Measurements from ENCODE around the gene CCDC9B. TPM values are rescaled to one million over a fixed set of nuclear protein-coding genes. Genes with fewer than 3 reads are reported as not detected.

Gene CCDC9B
- total RNA-seq = 155 TPM
- long read RNA-seq, transcript CCDC9B-206 (11 exons, 3,022 nt) = major isoform, 21 of 65 reads
- long read RNA-seq, partial matches to known transcripts = 35 of 65 reads
- long read RNA-seq, other reads (novel, unspliced or antisense) = 9 of 65 reads

GRCh38 chr15:40340740-40341400 is at the start of gene CCDC9B:
CCDC9B (minus strand) TSS chr15:40340939; CDS start chr15:40340819, 120 bp downstream.
- Histone ChIP-seq H3K4me3 (peak within 1 kb of the TSS; percentile 72), H3K27me3 (ENCODE audit: low read depth) (no peaks in the 10 kb centered on the region), H3K36me3 (peaks cover 11% of the 10 kb centered on the region), H3K9me3 (replicated peaks) (no peaks in the 10 kb centered on the region), H3K27ac (replicated peaks) (peak within 1 kb of the TSS; percentile 99), H3K4me1 (peaks cover 93% of the 10 kb centered on the region)
- TF ChIP-seq, protein P1, sequence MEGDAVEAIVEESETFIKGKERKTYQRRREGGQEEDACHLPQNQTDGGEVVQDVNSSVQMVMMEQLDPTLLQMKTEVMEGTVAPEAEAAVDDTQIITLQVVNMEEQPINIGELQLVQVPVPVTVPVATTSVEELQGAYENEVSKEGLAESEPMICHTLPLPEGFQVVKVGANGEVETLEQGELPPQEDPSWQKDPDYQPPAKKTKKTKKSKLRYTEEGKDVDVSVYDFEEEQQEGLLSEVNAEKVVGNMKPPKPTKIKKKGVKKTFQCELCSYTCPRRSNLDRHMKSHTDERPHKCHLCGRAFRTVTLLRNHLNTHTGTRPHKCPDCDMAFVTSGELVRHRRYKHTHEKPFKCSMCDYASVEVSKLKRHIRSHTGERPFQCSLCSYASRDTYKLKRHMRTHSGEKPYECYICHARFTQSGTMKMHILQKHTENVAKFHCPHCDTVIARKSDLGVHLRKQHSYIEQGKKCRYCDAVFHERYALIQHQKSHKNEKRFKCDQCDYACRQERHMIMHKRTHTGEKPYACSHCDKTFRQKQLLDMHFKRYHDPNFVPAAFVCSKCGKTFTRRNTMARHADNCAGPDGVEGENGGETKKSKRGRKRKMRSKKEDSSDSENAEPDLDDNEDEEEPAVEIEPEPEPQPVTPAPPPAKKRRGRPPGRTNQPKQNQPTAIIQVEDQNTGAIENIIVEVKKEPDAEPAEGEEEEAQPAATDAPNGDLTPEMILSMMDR (IDR thresholded peaks at IDR 0.05; ENCODE audit: borderline replicate concordance) = no peak
- intact Hi-C loops (cut with micrococcal nuclease) = loop anchor here (10.0 kb wide), 1 partner anchor 84 kb away; no protein-coding TSS in a partner anchor
- DNase-seq = peak; percentile 91

- no peak for DNase-seq
- H3K27ac ChIP-seq (replicated peaks) = no peak overlapping the region
- H3K27me3 ChIP-seq (ENCODE audit: low read depth) = no peaks in the 10 kb centered on the region
- H3K9me3 ChIP-seq (replicated peaks) = no peaks in the 10 kb centered on the region
- H3K4me3 ChIP-seq = no peak overlapping the region
- intact Hi-C loops (cut with micrococcal nuclease) = no loop called here
- no peaks in the 10 kb centered on the region for H3K4me1 ChIP-seq
- TF ChIP-seq, protein P1 (IDR thresholded peaks at IDR 0.05; ENCODE audit: borderline replicate concordance) = no peak
- peaks cover 54% of the 10 kb centered on the region for H3K36me3 ChIP-seq
These were observed 49.3 kb upstream of the CCDC9B start for GRCh38 chr15:40389824-40390595.

DNA sequence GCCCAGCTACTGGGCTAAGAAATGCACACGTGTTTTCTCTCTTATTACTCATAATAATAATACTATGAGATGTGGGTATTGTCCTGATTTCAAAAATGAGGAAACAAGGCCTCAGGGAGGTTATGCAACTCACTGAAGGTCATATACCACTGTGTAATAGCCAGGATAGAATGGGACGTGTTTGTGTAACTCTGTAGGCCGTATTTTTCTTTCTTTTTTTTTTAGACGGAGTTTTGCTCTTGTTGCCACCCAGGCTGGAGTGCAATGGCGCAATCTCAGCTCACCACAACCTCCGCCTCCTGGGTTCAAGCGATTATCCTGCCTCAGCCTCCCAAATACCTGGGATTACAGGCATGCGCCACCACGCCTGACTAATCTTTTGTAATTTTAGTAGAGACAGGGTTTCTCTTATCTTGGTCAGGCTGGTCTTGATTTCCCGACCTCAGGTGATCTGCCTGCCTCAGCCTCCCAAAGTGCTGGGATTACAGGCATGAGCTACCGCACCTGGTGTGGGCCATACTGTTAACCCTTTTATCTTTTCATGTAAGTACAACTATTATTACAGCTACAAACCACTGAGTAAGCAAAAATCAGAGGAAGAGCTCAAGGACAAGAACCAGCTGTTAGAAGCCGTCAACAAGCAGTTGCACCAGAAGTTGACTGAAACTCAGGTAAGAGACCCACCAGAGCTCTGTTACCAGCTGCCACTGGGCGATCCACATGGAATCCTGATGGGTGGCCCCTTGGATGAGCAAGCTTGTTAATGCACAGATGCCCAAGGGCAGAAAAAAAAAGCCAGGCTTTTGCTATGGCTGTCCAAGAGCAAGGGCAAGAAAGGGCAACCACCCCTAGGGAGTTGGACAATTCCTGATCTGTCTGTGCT is 48.4 kb upstream of the CCDC9B start:
- Histone ChIP-seq H3K4me1 (peaks cover under 1% of the 10 kb centered on the region), H3K4me3 (no peak overlapping the region), H3K27me3 (ENCODE audit: low read depth) (no peaks in the 10 kb centered on the region), H3K9me3 (replicated peaks) (no peaks in the 10 kb centered on the region), H3K36me3 (peaks cover 53% of the 10 kb centered on the region), H3K27ac (replicated peaks) (no peak overlapping the region)
- TF ChIP-seq, protein P1 (IDR thresholded peaks at IDR 0.05; ENCODE audit: borderline replicate concordance) = no peak
- intact Hi-C loops (cut with micrococcal nuclease) = no loop called here
- DNase-seq = no peak

DNA sequence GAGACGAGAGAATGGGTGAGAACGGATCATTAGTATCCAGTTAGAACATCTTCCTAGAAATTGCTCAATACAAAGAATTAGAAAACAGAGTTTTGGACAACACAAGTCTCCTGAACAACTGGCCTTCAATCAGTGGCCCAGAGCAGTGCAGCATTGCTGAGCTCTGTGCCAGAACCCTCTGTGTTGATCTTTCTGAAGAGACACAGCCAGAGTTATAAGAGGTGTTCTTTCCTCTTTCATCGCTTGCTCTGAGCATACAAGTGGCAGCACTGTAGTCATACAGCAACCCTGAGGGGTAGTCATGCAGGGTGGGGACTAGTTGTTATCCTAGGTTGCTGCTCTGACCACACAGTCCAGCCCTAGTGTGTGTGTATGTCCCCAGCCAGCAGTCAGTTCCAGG is 45.7 kb upstream of the CCDC9B start:
- Histone ChIP-seq H3K4me3 (no peak overlapping the region), H3K27ac (replicated peaks) (no peak overlapping the region), H3K36me3 (peaks cover 27% of the 10 kb centered on the region), H3K27me3 (ENCODE audit: low read depth) (no peaks in the 10 kb centered on the region), H3K4me1 (peaks cover 21% of the 10 kb centered on the region), H3K9me3 (replicated peaks) (no peaks in the 10 kb centered on the region)
- no peak for DNase-seq
- intact Hi-C loops (cut with micrococcal nuclease) = no loop called here
- TF ChIP-seq, protein P1 (IDR thresholded peaks at IDR 0.05; ENCODE audit: borderline replicate concordance) = no peak
